Measurements from ENCODE around the gene NRP1. TPM values are rescaled to one million over a fixed set of nuclear protein-coding genes. Genes with fewer than 3 reads are reported as not detected.

NRP1 gene
- total and polyA plus RNA-seq, 9 donors, result 39.6 to 134 (median 67.2) TPM

GRCh38 chr10:33137356-33138005 is 197.0 kb downstream of the NRP1 start:
- whole genome bisulfite sequencing, 3 donors, result 88 to 94% (median 90%) methylated on average over 12 of the region's 12 CpGs
- Histone ChIP-seq H3K27me3 (no peaks in the 10 kb centered on the region), H3K4me3 (no peak overlapping the region), H3K4me1 (ENCODE audit: insufficient read depth) (peaks cover 2% of the 10 kb centered on the region), H3K27ac (no peak overlapping the region), H3K36me3 (no peaks in the 10 kb centered on the region), H3K9me3 (no peaks in the 10 kb centered on the region)
- DNase-seq, result no peak
- TF ChIP-seq CTCF (IDR thresholded peaks at IDR 0.05), result no peak
- TF ChIP-seq EP300 (IDR thresholded peaks at IDR 0.05), result no peak
- no peak for TF ChIP-seq POLR2A (IDR thresholded peaks at IDR 0.05)
- intact Hi-C loops (cut with DNase I), result no loop called here

GRCh38 chr10:33136781-33137180 is 197.7 kb downstream of the NRP1 start:
- no peaks in the 10 kb centered on the region for H3K36me3 ChIP-seq
- H3K27ac ChIP-seq, result no peak overlapping the region
- no peaks in the 10 kb centered on the region for H3K9me3 ChIP-seq
- DNase-seq, result no peak
- no peaks in the 10 kb centered on the region for H3K4me1 ChIP-seq (ENCODE audit: insufficient read depth)
- 19 to 31% (median 29%) methylated on average over 1 of the region's 1 CpG for WGBS, 3 donors
- H3K4me3 ChIP-seq, result no peak overlapping the region
- no peaks in the 10 kb centered on the region for H3K27me3 ChIP-seq
- intact Hi-C loops (cut with DNase I), result no loop called here
- TF ChIP-seq EP300 (IDR thresholded peaks at IDR 0.05), result no peak
- no peak for TF ChIP-seq POLR2A (IDR thresholded peaks at IDR 0.05)
- no peak for TF ChIP-seq CTCF (IDR thresholded peaks at IDR 0.05)

- no peak for DNase-seq
- Histone ChIP-seq H3K27me3 (no peaks in the 10 kb centered on the region), H3K4me1 (ENCODE audit: insufficient read depth) (no peaks in the 10 kb centered on the region), H3K9me3 (no peaks in the 10 kb centered on the region), H3K27ac (no peak overlapping the region), H3K4me3 (no peak overlapping the region), H3K36me3 (no peaks in the 10 kb centered on the region)
- TF ChIP-seq POLR2A (IDR thresholded peaks at IDR 0.05), result no peak
- no peak for TF ChIP-seq EP300 (IDR thresholded peaks at IDR 0.05)
- no peak for TF ChIP-seq CTCF (IDR thresholded peaks at IDR 0.05)
- 35 to 63% (median 50%) methylated on average over 3 of the region's 3 CpGs for WGBS, 3 donors
- intact Hi-C loops (cut with DNase I), result no loop called here
Observed at GRCh38 chr10:33136271-33136670, 198.2 kb downstream of the NRP1 start.

GRCh38 chr10:33134011-33134751 is 200.3 kb downstream of the NRP1 start:
- TF ChIP-seq POLR2A (IDR thresholded peaks at IDR 0.05) (no peak), CTCF (IDR thresholded peaks at IDR 0.05) (no peak), EP300 (IDR thresholded peaks at IDR 0.05) (no peak)
- Histone ChIP-seq H3K4me3 (no peak overlapping the region), H3K9me3 (no peaks in the 10 kb centered on the region), H3K27me3 (no peaks in the 10 kb centered on the region), H3K4me1 (ENCODE audit: insufficient read depth) (peaks cover under 1% of the 10 kb centered on the region), H3K27ac (no peak overlapping the region), H3K36me3 (no peaks in the 10 kb centered on the region)
- intact Hi-C loops (cut with DNase I), result no loop called here
- DNase-seq, result no peak
- 81 to 88% (median 84%) methylated on average over 11 of the region's 11 CpGs for WGBS, 3 donors
